H9 (cell line): ENCODE measurements around the gene ABHD17C. TPM values are rescaled to one million over a fixed set of nuclear protein-coding genes. Genes with fewer than 3 reads are reported as not detected.
A peak's percentile ranks its signal among the peaks of the same experiment; 100 is the strongest.

Experiments
- DNase-seq: peaks from one replicate; pipeline ENCODE4 v3.0.0-alpha.2; 2017
- H2AFZ ChIP-seq: one replicate; pipeline ENCODE4 v1.6.1; 2013; ENCODE audit warnings: mild to moderate bottlenecking, low read length, control low read depth, moderate library complexity
- H2AK5ac ChIP-seq: 2 replicates; pipeline ENCODE4 v1.6.1; 2013; ENCODE audit warnings: low read length, control low read depth, mixed read lengths; ENCODE audit not compliant: insufficient read length
- H2BK120ac ChIP-seq: one replicate; pipeline ENCODE4 v1.6.1; 2013; ENCODE audit warnings: low read depth, mild to moderate bottlenecking, low read length, control low read depth, inconsistent platforms; ENCODE audit not compliant: poor library complexity, severe bottlenecking
- H2BK12ac ChIP-seq: 2 replicates; pipeline ENCODE4 v1.6.1; 2013; ENCODE audit warnings: low read length, control low read depth, mixed read lengths, low read depth; ENCODE audit not compliant: insufficient read length
- H2BK15ac ChIP-seq: 2 replicates; pipeline ENCODE4 v1.6.1; 2013; ENCODE audit warnings: low read depth, low read length, control low read depth
- H2BK20ac ChIP-seq: one replicate; pipeline ENCODE4 v1.6.1; 2013; ENCODE audit warnings: low read depth, mild to moderate bottlenecking, low read length, control low read depth, inconsistent platforms; ENCODE audit not compliant: poor library complexity, severe bottlenecking
- H2BK5ac ChIP-seq: 2 replicates; pipeline ENCODE4 v1.6.1; 2013; ENCODE audit warnings: low read length, control low read depth, mixed read lengths; ENCODE audit not compliant: insufficient read length
- H3K14ac ChIP-seq: 2 replicates; pipeline ENCODE4 v1.6.1; 2013; ENCODE audit warnings: low read length, control low read depth; ENCODE audit not compliant: insufficient read depth
- H3K18ac ChIP-seq: 2 replicates; pipeline ENCODE4 v1.6.1; 2013; ENCODE audit warnings: low read depth, mild to moderate bottlenecking, mixed read lengths, low read length, control low read depth; ENCODE audit not compliant: insufficient read length
- H3K23ac ChIP-seq: 2 replicates; pipeline ENCODE4 v1.6.1; 2013; ENCODE audit warnings: low read length, control low read depth, mixed read lengths, low read depth; ENCODE audit not compliant: insufficient read length
- H3K23me2 ChIP-seq: 2 replicates; pipeline ENCODE4 v1.6.1; 2013; ENCODE audit warnings: low read depth, mild to moderate bottlenecking, mixed read lengths, low read length, control low read depth; ENCODE audit not compliant: insufficient read length, poor library complexity, severe bottlenecking
- H3K27ac ChIP-seq: 2 replicates; pipeline ENCODE4 v1.5.1; 2013; ENCODE audit warnings: low read length, control low read depth, mixed read lengths, low read depth; ENCODE audit not compliant: insufficient read length
- H3K27me3 ChIP-seq: 2 replicates; pipeline ENCODE4 v1.6.1; 2013; ENCODE audit warnings: low read length, control low read depth, inconsistent platforms; ENCODE audit not compliant: insufficient read depth
- H3K4ac ChIP-seq: 2 replicates; pipeline ENCODE4 v1.6.1; 2013; ENCODE audit warnings: low read depth, mild to moderate bottlenecking, control low read depth, inconsistent platforms, low read length, moderate library complexity
- H3K4me1 ChIP-seq: 2 replicates; pipeline ENCODE4 v1.6.1; 2013; ENCODE audit warnings: low read length, control low read depth, inconsistent platforms; ENCODE audit not compliant: insufficient read depth
- H3K4me2 ChIP-seq: 2 replicates; pipeline ENCODE4 v1.6.1; 2013; ENCODE audit warnings: low read length, control low read depth, mixed read lengths; ENCODE audit not compliant: insufficient read length, insufficient read depth
- H3K56ac ChIP-seq: 2 replicates; pipeline ENCODE4 v1.6.1; 2013; ENCODE audit warnings: low read depth, mild to moderate bottlenecking, mixed read lengths, low read length, control low read depth; ENCODE audit not compliant: insufficient read length
- H3K79me1 ChIP-seq: 2 replicates; pipeline ENCODE4 v1.6.1; 2013; ENCODE audit warnings: low read depth, mild to moderate bottlenecking, moderate library complexity, low read length, control low read depth, inconsistent platforms; ENCODE audit not compliant: insufficient read depth, poor library complexity, severe bottlenecking
- H3K79me2 ChIP-seq: 2 replicates; pipeline ENCODE4 v1.6.1; 2013; ENCODE audit warnings: low read length, control low read depth, inconsistent platforms; ENCODE audit not compliant: insufficient read depth
- H3K9ac ChIP-seq: 2 replicates; pipeline ENCODE4 v1.6.1; 2013; ENCODE audit warnings: low read length, control low read depth, mixed read lengths; ENCODE audit not compliant: insufficient read length; ENCODE audit errors: extremely low read depth
- H3K9me3 ChIP-seq: one replicate; pipeline ENCODE4 v1.6.1; 2013; ENCODE audit warnings: low read depth, low read length, inconsistent platforms; ENCODE audit not compliant: control insufficient read depth
- H3T11ph ChIP-seq: one replicate; pipeline ENCODE4 v1.6.1; 2013; ENCODE audit warnings: mild to moderate bottlenecking, low read length, control low read depth, inconsistent platforms
- H4K20me1 ChIP-seq: one replicate; pipeline ENCODE4 v1.6.1; 2013; ENCODE audit not compliant: control insufficient read depth, insufficient read length, insufficient read depth
- H4K5ac ChIP-seq: 2 replicates; pipeline ENCODE4 v1.6.1; 2013; ENCODE audit warnings: low read depth, mild to moderate bottlenecking, mixed read lengths, low read length, control low read depth; ENCODE audit not compliant: insufficient read length
- H4K8ac ChIP-seq: replicated peaks from 2 replicates; pipeline ENCODE4 v1.6.1; 2013; ENCODE audit warnings: low read length, control low read depth, mixed read lengths, low read depth; ENCODE audit not compliant: insufficient read length
- H4K91ac ChIP-seq: 2 replicates; pipeline ENCODE4 v1.6.1; 2013; ENCODE audit warnings: low read depth, mild to moderate bottlenecking, moderate library complexity, mixed read lengths, low read length, control low read depth; ENCODE audit not compliant: insufficient read length
- H3K27ac Mint-ChIP-seq, 3 experiments: 2 replicates in 2 of 3; 3 replicates in 1 of 3; pipeline ENCODE4 v1.8.0; 2020 to 2021; ENCODE audit warnings: mixed read lengths in 3 of 3, mild to moderate bottlenecking in 1 of 3, moderate library complexity in 1 of 3
- H3K27me3 Mint-ChIP-seq: 2 replicates; pipeline ENCODE4 v1.8.0; 2021; ENCODE audit warnings: low read depth, mild to moderate bottlenecking, moderate library complexity, mixed read lengths
- H3K36me3 Mint-ChIP-seq, 3 experiments: 2 replicates in 2 of 3; 3 replicates in 1 of 3; pipeline ENCODE4 v1.8.0; 2020 to 2021; ENCODE audit warnings: low read depth in 3 of 3, mixed read lengths in 3 of 3; ENCODE audit not compliant: insufficient read depth in 1 of 3
- H3K4me1 Mint-ChIP-seq, 2 experiments: 2 replicates each; pipeline ENCODE4 v1.8.0; 2020; ENCODE audit warnings: mixed read lengths in 2 of 2
- H3K4me3 Mint-ChIP-seq, 2 experiments: 2 replicates in 1 of 2; 3 replicates in 1 of 2; pipeline ENCODE4 v1.8.0; 2020 to 2021; ENCODE audit warnings: mild to moderate bottlenecking in 2 of 2, mixed read lengths in 2 of 2, moderate library complexity in 1 of 2
- H3K9me3 Mint-ChIP-seq, 2 experiments: 2 replicates in 1 of 2; 3 replicates in 1 of 2; pipeline ENCODE4 v1.8.0; 2020; ENCODE audit warnings: mild to moderate bottlenecking in 2 of 2, mixed read lengths in 2 of 2, moderate library complexity in 1 of 2
- WGBS: extraction: QIAGEN DNeasy Blood & Tissue Kit; methylation state at CpG from one replicate; pipeline ENCODE4 v1.1.7; 2013; ENCODE audit warnings: missing lambda C conversion rate, low lambda C conversion rate, mixed read lengths; ENCODE audit not compliant: insufficient read length; ENCODE audit errors: extremely low coverage; 5-methylcytosine and 5-hydroxymethylcytosine counted together
- long read RNA-seq: library from polyadenylated mRNA; unstranded; transcript quantifications from one replicate; pipeline ENCODE4 v2.0.0, GENCODE V29; 2020
- total RNA-seq: library from RNA; stranded (reverse); gene quantifications from 2 replicates; pipeline ENCODE4 v1.2.1, GENCODE V29; 2021
- TF ChIP-seq, protein P1 (sequence below): fragments of 200-600 bp; sonication (generic); conservative IDR thresholded peaks from 3 replicates; pipeline ENCODE4 v1.8.0; 2021; ENCODE audit warnings: antibody characterized with exemption, mild to moderate bottlenecking

Gene ABHD17C
- total RNA-seq, result 21.5 and 25.1 TPM in 2 replicates
- long read RNA-seq, partial matches to known transcripts, result 4 of 7 reads
- long read RNA-seq, other reads (novel, unspliced or antisense), result 1 of 7 reads

DNA sequence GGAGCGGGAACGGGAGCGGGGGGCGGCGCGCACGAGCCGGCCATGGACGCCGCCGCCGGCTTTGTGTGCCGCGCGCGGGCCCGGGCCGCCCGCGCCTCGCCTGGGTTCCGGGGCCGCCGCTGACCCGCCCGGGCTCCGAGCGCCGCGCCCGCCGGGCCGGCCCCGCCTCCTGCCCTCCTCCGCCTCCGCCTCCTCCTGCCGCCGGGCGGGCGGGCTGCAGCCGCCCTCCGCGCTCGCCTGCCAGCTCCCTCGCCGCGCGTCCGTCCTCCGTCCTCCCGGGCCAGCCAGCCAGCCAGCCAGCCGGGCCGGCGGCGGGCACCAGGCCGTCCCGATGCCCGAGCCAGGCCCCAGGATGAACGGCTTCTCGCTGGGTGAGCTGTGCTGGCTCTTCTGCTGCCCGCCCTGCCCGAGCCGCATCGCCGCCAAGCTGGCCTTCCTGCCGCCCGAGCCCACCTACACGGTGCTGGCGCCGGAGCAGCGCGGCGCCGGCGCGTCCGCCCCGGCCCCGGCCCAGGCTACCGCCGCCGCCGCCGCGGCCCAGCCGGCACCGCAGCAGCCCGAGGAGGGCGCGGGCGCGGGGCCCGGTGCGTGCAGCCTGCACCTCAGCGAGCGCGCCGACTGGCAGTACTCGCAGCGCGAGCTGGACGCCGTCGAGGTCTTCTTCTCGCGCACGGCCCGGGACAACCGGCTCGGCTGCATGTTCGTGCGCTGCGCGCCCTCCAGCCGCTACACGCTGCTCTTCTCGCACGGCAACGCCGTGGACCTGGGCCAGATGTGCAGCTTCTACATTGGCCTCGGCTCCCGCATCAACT is at the start of gene ABHD17C:
ABHD17C (plus strand) TSS at position 212 of the 812 bp plus-strand sequence; CDS start at position 332, 120 bp downstream.
- H2AFZ ChIP-seq, result peak within 1 kb of the TSS; percentile 69
- peak within 1 kb of the TSS; percentile 78 for H3K18ac ChIP-seq
- no peak within 1 kb of the TSS for H2BK120ac ChIP-seq
- H3K27me3 Mint-ChIP-seq, result peaks cover 26% of the 10 kb centered on the region
- no peak within 1 kb of the TSS for H4K91ac ChIP-seq
- H3K27me3 ChIP-seq, result peaks cover 7% of the 10 kb centered on the region; the same call in 1 of the 2 replicates
- H2BK15ac ChIP-seq, result no peak within 1 kb of the TSS
- H4K20me1 ChIP-seq, result no peaks in the 10 kb centered on the region
- peak within 1 kb of the TSS; percentile 88 for H3K14ac ChIP-seq
- peak within 1 kb of the TSS; percentile 83 for H3K4me2 ChIP-seq
- H3K36me3 Mint-ChIP-seq, result peaks cover 2 to 18% (median 8%) of the 10 kb centered on the region in 3 experiments; a peak in 4 of 7 replicates
- H3K4me3 Mint-ChIP-seq, result peak within 1 kb of the TSS; percentile 86 to 96
- no peak within 1 kb of the TSS for H3K4ac ChIP-seq
- H2AK5ac ChIP-seq, result no peak within 1 kb of the TSS
- DNase-seq, result peak; percentile 58
- H2BK20ac ChIP-seq, result no peak within 1 kb of the TSS
- H2BK5ac ChIP-seq, result no peak within 1 kb of the TSS
- H3K79me1 ChIP-seq, result no peaks in the 10 kb centered on the region
- no peaks in the 10 kb centered on the region for H3K4me1 ChIP-seq
- peaks cover 27 to 30% of the 10 kb centered on the region in 2 experiments for H3K4me1 Mint-ChIP-seq
- no peaks in the 10 kb centered on the region for H3K9me3 ChIP-seq
- H2BK12ac ChIP-seq, result no peak within 1 kb of the TSS
- H3K23me2 ChIP-seq, result peaks cover 5% of the 10 kb centered on the region
- H3K9ac ChIP-seq, result peak within 1 kb of the TSS; percentile 35
- H3K27ac ChIP-seq, result no peak within 1 kb of the TSS
- no peak within 1 kb of the TSS for H3K23ac ChIP-seq
- peaks cover 5% of the 10 kb centered on the region; the same call in 1 of the 2 replicates for H3K79me2 ChIP-seq
- no peaks in the 10 kb centered on the region for H3K9me3 Mint-ChIP-seq
- H3K27ac Mint-ChIP-seq, result peak within 1 kb of the TSS in 2 of 3 experiments; percentile 68 to 79; a peak in 1 of 7 replicates
- TF ChIP-seq, protein P1, sequence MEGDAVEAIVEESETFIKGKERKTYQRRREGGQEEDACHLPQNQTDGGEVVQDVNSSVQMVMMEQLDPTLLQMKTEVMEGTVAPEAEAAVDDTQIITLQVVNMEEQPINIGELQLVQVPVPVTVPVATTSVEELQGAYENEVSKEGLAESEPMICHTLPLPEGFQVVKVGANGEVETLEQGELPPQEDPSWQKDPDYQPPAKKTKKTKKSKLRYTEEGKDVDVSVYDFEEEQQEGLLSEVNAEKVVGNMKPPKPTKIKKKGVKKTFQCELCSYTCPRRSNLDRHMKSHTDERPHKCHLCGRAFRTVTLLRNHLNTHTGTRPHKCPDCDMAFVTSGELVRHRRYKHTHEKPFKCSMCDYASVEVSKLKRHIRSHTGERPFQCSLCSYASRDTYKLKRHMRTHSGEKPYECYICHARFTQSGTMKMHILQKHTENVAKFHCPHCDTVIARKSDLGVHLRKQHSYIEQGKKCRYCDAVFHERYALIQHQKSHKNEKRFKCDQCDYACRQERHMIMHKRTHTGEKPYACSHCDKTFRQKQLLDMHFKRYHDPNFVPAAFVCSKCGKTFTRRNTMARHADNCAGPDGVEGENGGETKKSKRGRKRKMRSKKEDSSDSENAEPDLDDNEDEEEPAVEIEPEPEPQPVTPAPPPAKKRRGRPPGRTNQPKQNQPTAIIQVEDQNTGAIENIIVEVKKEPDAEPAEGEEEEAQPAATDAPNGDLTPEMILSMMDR, result no peak
- no peak within 1 kb of the TSS for H4K5ac ChIP-seq
- no CpG with 5 or more reads among the region's 122 CpGs for WGBS
- H3T11ph ChIP-seq, result no peak within 1 kb of the TSS
- no peak within 1 kb of the TSS for H4K8ac ChIP-seq
- H3K56ac ChIP-seq, result no peak within 1 kb of the TSS
